Activated T-cell treated with anti-CD3 and anti-CD28 coated beads for 24 hours (primary cell): ENCODE data around the gene SYS1.

ENCODE experiments used
- DNase-seq: peaks from one replicate; pipeline ENCODE4 v3.0.0-alpha.2; 2020; ENCODE audit warnings: low read depth

The SYS1 gene

GRCh38 chr20:45416917-45417316 lies 54.0 kb downstream of the SYS1 start:
- DNase-seq = no peak
